Activated CD4-positive, alpha-beta T cell treated with anti-CD3 and anti-CD28 coated beads, Interleukin-2, amount 50 U/mL, for 24 hours (primary cell): Measurements from ENCODE around the gene MIGA1.
"Not testable (repeated sequence)": the region's sequence is repeated elsewhere in the genome, so short reads cannot be mapped to it uniquely, and the experiment has no call there.

Experiments
- DNase-seq, 2 donors: peaks; one replicate each; pipeline ENCODE4 v3.0.0-alpha.2; 2020; ENCODE audit warnings: low read depth in 1 of 2, low spot score in 1 of 2

MIGA1 gene, protein sequence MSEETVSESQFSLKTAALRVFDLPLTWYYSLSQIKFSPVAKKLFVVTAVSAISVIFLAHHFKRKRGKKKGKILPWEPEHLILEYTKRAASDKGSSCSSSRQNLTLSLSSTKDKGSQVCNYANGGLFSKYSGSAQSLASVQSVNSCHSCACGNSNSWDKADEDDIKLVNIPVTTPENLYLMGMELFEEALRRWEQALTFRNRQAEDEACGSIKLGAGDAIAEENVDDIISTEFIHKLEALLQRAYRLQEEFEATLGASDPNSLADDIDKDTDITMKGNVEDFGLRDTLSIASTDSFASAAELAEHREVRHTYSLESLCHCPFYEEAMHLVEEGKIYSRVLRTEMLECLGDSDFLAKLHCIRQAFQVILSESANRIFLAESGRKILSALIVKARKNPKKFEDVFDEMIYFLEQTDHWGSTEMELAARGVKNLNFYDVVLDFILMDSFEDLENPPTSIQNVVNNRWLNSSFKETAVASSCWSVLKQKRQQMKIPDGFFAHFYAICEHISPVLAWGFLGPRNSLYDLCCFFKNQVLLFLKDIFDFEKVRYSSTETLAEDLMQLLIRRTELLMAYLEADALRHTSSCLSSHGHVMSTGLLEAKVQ

DNA sequence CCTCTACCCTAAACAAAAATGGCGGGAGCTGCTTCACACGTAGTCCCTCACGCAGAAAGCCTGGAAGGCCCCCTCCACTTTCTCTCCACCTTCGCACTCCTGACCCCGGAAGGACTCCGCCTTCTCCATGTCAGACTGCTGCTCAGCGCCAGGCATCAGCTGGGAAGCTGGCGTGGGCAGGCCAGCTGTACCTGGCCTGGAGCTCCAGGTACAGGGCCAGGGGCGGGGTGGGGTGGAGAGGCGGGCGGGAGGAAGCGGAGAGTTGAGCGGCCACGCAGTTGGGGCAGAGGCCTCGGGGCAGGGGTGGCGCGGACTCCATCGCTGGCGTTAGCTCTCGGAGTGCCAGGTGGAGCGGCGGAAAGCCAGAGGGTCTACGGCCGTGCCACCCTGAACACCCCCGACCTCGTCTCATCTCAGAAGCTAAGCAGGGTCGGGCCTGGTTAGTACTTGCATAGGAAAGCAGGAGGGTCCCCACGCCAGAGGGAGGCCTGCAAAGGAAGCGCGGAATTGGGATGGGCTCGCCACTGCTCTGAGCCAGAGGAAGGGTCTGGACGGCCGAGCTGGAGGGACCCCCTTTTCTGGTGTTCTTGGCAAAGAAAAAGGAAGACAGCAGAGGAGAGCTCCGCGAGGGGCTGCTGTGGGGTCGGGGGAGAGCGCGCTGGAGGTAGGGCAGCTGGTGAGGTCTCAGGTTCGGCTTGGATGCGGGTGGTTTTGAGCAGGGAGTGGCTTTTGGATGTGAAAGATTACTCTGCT, at the start of gene MIGA1:
MIGA1 (plus strand) TSS at position 121 of the 753 bp plus-strand sequence. CDS start 3,604 bp downstream, outside the sequence.
- DNase-seq, result peak; percentile 60 to 87

DNA sequence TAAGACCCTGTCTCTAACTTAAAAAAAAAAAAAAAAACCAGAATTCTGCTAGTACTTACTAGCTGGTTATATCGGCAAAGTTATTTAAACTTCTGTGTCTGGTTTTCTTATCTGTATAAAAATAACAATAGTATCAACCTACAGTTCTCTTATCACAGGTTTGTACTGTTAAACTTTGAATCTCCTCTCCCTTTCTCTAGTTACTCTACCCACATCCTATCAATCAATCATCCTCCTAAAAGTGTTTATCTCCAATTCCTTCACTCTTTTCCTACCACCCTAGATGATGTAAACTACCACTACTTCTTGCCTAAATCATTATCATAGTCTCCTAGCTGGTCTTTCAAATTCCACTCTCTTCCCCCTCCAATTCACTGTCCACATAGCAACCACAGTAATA, 47.4 kb upstream of the MIGA1 start:
- no peak for DNase-seq

DNA sequence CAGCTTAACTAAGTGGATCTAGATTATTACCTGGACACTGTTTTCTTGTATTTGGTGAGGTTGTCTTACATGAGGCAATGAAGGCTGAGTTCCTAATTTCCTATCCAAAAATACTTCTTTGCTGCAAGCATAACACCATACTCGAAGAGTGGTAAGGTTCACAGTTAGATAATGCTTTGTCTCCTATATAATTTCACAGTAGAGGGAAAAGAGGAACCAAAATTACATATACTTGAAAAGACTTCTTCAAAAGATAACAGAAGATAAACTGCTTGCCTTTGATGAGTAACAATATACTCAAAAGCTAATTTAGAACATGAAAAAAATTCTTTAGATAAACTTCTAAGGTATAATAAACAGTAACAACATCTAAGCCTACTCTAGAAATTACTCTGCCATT, 40.2 kb upstream of the MIGA1 start:
- no peak for DNase-seq

DNA sequence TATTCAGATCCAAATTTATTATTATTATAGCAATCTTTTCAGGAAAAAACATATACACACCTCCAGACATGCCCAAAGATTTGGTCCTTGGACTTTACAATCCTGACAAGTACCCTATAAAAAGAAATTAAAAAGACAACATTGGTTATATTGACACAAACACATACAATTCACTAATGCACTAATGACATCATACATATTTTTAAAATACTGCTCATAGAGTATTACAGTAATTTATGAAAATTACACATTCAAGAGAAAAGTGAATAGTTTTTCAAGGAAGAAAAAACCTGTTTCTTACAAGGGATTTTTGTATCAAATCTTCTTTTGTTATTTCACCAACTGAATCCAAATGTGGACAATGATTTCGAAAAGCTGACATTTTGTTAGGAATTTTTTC, 38.1 kb upstream of the MIGA1 start:
- DNase-seq, result no peak

DNA sequence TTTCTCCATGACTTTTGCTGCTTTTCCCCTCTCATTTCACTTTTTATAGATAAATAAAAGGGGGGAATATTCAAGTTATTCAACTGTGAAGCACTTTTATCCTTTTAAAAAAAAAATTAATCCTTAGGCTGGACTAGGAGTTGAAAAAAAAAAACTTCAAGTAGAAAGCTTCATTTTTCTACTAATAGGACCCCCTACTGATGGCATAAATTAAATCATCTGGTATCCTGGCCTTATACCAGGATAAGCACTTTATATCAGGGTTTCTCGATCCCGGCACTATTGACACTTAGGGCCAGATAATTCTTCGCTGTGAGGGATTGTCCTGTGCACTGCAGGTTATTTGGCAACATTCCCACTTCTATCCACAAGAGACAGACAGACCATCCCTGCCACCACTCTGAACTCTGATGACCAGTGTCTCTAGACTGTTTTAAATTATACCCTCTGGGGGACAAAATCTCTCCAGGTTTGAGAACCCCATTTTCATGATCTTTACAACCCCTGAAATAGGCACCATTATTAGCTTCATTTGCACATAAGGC, 37.4 kb upstream of the MIGA1 start:
- no peak for DNase-seq

DNA sequence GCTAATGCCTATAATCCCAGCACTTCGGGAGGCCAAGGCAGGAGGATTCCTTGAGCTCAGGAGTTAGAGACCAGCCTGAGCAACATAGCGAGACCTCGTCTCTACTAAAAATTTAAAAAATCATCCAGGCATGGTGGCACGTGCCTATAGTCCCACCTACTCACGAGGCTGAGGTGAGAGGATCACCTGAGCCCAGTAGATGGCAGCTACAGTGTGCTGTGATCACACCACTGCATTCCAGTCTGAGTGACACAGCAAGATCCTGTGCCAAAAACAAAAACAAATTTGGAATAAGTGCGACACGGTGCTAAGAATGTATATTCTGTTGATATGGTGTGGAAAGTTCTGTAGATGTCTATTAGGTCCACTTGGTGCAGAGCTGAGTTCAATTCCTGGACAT, 34.9 kb upstream of the MIGA1 start:
- DNase-seq, result no peak

DNA sequence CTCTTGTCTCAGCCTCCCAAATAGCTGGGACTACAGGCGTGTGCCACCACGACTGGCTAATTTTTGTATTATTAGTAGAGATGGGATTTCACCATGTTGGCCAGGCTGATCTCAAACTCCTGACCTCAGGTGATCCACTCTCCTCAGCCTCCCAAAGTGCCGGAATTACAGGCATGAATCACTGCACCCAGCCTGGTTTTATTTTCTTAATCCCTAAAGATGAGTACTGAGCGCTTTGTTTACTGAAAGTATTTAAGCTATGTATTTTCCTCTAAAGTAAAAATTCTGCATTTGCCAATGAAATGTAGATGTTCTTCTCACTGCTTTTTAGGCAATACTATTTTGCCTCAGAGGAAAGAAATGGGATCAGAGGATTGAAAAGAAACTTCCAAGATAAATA, 30.0 kb upstream of the MIGA1 start:
- DNase-seq, result not testable (repeated sequence)

DNA sequence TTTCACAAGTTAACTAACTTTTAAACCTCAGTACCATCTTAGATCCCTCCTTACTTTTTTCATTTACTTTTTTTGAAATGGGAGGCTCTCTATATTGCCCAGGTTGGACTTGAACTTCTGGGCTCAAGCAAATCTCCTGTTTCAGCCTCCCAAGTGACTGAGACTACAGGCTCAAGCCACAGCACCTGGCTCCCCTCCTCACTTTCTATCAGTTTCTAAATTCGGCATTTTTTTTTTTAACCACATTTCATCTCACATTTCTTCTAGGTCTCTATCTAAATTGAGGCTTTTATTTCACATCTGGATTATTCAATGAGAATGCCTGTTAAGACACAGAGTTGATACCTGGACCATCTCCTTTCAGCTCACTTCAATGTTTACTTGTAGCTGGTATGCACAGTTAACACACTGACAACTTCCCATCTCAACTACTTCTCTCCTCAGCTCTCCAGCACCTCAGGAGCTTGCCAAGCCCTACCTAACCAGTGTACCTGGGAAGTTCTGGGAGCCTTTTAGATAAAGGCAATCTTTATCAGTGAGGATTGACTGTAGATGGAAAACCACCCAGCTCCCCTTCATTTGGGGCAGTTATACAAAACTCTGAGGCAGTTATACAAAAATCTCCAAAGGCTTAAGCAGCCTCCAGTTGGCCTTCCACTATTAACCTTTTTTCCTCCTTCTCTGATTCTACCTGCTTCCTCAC, 23.2 kb upstream of the MIGA1 start:
- no peak for DNase-seq

DNA sequence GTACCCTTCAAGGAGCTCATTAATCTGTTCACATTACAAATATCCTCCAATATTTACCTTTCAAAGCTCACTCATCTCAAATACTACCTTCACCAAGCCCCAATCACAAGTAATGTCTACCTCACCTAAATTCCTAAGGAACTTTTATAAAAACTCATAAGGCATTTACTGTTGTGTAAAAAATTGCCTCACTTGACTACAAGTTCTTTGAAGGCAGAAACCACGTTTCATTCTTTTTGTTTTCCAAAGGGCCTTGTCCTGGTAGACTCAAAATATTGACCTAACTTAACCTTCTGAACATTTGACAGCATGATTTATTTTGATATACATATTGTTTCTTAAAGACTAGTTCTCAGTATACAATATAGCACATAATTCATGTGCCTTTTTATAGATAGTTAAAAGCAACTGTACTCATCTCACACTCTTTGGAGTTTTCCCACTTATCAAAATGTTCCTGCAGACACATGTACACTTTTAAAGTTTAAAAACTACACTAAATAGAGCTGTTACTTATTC, 22.3 kb upstream of the MIGA1 start:
- DNase-seq, result no peak

DNA sequence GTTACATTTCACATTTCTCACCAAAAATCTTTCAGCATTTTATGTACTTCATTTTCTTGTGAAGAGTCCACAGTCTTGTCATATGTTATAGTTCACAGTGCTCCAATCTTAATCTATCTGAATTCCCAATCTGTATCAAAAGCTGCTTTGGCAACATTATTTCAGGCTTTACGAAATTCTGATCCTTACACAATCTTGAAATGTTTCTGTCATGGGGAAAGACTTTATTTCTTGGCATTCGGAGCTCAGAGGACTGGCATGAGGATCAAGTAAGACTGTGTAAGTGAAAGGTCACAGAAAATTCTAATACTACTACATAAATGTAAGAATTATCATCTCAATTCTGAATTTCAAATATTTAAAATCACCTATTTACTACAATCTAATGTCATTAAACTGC, 21.8 kb upstream of the MIGA1 start:
- DNase-seq, result no peak

DNA sequence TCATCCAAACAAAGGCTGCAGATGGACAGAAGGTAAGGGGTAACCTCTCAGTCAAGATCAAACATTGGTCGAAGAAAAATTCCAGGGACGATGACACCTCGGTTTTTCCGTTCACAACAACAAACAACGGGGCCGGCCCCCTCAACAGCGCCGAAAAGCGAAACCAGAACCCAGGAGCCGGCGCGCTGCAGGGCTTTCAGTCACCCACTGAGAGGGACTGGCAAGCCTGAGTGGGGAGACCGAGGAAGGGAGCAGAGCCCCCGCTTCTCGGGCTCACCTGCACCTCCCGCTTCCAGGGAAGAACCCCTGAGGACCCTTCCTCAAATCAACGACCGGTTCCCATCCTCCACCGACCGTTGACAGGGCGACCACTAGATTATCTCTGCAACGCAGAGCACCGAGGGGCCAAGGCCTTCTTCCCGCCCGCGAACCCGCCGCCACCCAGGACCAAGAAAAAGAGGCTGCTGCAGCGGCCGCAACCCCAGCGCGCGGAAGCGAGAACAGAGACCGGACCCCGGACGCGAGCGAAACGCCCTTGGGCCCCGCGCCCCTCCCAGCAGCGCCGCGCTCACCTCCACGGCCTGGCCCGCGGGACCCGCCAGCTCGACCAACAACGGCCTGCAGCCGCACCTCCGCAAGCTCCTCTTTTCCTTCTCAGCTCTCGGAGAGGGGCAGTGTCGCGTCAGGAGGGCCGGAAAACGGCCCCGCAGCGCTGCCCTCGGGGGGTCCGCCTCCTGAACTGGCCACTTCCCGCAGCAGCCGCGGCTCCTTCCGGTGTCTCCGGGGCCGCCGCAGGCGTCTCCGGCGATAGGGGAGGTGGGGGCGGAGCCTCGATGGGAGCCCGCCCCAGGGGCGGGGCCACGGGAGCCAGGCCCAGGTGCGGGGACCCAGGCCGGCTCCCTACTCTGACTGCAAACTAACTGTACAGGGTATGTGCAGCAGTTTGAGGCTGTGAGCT, 20.1 kb upstream of the MIGA1 start, which contains the start of gene USP33:
USP33 (minus strand) TSS at position 782 of the 958 bp plus-strand sequence. CDS start 18,155 bp downstream, outside the sequence.
- peak; percentile 76 to 80 for DNase-seq

DNA sequence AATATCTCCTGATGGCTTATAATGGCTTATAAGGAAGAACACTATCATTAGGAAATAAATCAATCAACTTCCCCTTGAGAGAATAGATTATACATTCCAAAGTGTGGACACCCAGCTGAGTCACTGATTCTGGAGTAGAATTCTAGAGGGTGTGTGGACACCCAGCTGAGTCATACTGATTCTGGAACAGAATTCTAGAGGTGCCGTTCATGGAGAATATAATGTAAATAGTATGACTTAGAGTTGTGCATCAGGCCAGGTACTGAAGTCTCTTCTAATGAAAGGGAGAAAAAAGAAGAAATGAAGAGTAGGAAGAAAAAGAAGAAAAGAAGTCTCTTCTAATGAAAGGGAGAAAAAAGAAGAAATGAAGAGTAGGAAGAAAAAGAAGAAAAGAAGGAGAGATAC, 17.4 kb upstream of the MIGA1 start:
- DNase-seq, result no peak

DNA sequence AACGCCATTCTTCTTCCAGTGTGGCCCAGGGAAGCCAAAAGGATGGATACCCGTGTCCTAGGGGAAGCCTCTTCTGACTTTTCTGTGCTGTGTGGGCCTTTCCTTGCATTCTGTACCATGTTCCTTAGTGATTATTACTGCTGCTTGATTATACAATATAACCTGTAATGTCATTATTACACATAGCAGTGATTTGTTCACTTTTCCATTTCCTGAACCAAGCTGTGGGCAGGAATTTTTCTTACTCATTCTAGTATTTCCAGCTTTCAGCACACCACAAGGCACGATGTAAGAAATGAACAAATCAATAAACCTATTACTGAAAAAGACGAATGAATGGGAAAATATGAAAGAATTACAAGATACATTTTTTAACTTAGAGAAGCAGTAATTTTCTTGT, 11.4 kb upstream of the MIGA1 start:
- DNase-seq, result no peak

DNA sequence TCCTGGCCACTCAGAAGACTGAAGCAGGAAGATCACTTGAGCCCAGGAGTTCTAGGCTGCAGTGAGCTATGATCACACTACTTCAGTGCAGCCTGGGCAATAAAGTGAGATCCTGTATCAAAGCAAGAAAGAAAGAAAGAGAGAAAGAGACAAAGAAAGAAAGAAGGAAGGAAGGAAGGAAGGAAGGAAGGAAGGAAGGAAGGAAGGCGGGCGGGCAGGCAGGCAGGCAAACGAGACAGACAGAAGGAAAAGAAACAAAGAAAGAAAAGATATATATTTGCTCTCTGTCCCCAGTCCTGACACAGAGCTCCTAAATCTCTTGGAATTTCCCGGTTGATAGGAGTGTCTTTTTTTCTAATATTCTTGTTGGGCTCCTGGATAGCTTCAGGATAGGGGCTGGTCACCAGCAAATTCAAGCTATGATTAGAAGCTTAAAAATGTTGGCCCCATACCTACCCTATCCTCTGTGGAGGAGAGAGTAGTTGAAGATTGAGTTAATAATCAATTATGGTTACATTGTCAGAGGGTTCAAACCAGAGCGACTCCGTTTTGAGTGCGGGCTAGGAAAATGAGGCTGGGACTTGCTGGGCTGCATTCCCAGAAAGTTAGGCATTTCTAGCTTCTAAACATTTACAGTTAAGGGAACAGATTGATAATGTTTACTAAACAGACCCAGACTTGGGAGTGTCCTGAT, 3.3 kb upstream of the MIGA1 start:
- no peak for DNase-seq

DNA sequence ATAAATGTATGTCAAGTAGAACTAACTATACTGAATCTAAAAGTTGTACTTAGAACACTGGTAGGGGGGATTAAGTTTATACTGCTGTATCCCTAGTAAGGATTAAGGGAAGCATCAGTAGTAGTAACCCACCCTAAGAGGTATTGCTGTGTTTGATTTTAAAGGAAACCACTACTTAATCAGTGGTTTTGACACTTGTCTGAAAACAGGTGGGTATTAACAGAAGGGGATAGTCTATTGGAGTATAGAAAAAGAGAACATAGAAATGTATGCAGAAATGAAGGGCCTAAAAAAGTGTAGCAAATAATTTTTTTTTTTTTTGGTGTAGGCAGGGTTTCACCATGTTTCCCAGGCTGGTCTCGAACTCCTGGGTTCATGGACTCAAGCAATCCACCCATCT, 2.2 kb downstream of the MIGA1 start:
- no peak for DNase-seq

DNA sequence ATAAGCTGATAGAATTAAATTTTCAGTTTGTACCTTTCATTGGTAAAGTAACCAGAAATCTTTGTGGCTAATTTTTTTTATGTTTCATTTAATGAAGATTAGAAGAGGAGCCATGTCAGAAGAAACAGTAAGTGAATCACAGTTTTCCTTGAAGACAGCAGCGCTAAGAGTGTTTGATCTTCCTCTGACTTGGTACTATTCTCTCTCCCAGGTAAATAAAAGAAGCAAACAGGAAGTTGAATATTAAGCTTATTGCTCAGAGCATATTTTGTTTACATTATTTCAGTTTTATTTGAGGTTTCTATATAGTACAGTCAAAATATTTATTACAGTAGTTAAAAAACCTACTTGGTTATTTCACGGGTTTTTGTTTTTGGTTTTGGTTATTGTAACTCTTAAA, 3.7 kb downstream of the MIGA1 start:
- no peak for DNase-seq

DNA sequence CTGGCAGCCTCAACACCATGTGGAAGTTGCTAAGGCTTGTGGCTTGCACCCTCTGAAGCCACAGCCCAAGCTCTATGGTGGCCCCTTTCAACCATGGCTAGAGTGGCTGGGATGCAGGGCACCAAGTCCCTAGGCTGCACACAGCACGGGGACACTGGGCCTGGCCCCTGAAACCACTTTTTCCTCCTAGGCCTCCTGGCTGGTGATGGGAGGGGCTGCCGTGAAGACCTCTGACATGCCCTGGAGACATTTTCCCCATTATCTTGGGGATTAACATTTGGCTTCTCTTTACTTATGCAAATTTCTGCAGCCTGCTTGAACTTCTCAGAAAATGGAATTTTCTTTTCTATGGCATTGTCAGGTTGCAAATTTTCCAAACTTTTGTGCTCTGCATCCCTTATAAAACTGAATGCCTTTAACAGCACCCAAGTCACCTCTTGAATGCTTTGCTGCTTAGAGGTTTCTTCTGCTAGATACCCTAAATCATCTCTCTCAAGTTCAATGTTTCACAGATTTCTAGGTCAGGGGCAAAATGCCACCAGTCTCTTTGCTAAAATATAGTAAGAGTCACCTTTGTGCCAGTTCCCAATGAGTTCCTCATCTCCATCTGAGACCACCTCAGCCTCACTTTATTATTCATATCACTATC, 6.8 kb downstream of the MIGA1 start:
- DNase-seq, result not testable (repeated sequence)

DNA sequence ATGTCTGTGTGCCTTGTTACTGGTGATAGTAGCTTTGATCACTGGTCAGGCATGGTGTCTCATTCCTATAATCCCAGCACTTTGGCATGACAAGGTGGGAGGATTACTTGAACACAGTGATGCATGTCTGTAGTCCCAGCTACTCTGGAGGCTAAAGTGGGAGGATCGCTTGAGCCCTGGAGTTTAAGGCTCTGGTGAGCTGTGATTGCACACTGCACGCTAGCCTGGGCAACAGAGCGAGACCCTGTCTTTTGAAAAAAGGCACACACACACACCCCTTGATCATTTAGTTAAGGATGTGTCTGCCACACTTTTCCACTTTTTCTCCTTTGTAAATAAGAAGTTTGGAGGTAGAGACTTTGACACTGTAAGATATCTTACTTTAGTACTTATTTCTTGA, 15.1 kb downstream of the MIGA1 start:
- DNase-seq, result no peak
